Liver (tissue), 9 donors: Measurements from ENCODE around the gene RPS29. TPM values are rescaled to one million over a fixed set of nuclear protein-coding genes. Genes with fewer than 3 reads are reported as not detected.
A peak's percentile ranks its signal among the peaks of the same experiment; 100 is the strongest.
"Not testable (repeated sequence)": the region's sequence is repeated elsewhere in the genome, so short reads cannot be mapped to it uniquely, and the experiment has no call there.

Source experiments
- DNase-seq: peaks from one replicate; pipeline ENCODE4 v3.0.0-alpha.2; 2017; ENCODE audit warnings: low spot score
- H3K27ac ChIP-seq, 2 donors: one replicate each; pipeline ENCODE4 v1.7.0; 2013; ENCODE audit warnings: inconsistent platforms in 2 of 2, low read length in 2 of 2, control low read depth in 1 of 2, low read depth in 1 of 2, mild to moderate bottlenecking in 1 of 2
- H3K27me3 ChIP-seq, 4 donors: one replicate each; pipeline versions ENCODE4 v1.6.1 to v1.7.0; 2013; ENCODE audit warnings: low read length in 3 of 4, inconsistent platforms in 1 of 4, mild to moderate bottlenecking in 1 of 4, moderate library complexity in 1 of 4; ENCODE audit not compliant: control insufficient read depth in 4 of 4, insufficient read depth in 4 of 4
- H3K36me3 ChIP-seq, 4 donors: one replicate each; pipeline versions ENCODE4 v1.6.1 to v1.7.0; 2013; ENCODE audit warnings: low read length in 3 of 4, mild to moderate bottlenecking in 3 of 4, low read depth in 1 of 4, moderate library complexity in 1 of 4; ENCODE audit not compliant: control insufficient read depth in 4 of 4, insufficient read depth in 3 of 4
- H3K4me1 ChIP-seq, 4 donors: one replicate each; pipeline versions ENCODE4 v1.6.1 to v1.7.0; 2013; ENCODE audit warnings: low read length in 3 of 4, mild to moderate bottlenecking in 3 of 4, moderate library complexity in 1 of 4; ENCODE audit not compliant: control insufficient read depth in 4 of 4, insufficient read depth in 4 of 4
- H3K4me3 ChIP-seq, 3 donors: one replicate each; pipeline versions ENCODE4 v1.6.1 to v1.7.0; 2013; ENCODE audit warnings: low read length in 3 of 3, control low read depth in 1 of 3, low read depth in 1 of 3, mild to moderate bottlenecking in 1 of 3
- H3K9ac ChIP-seq, 2 donors: one replicate each; pipeline ENCODE4 v1.7.0; 2013; ENCODE audit warnings: low read length in 2 of 2, mild to moderate bottlenecking in 2 of 2, moderate library complexity in 2 of 2, control low read depth in 1 of 2, low read depth in 1 of 2
- H3K9me3 ChIP-seq, 4 donors: one replicate each; pipeline versions ENCODE4 v1.6.1 to v1.7.0; 2013; ENCODE audit warnings: low read length in 3 of 4; ENCODE audit not compliant: control insufficient read depth in 4 of 4
- ATF3 ChIP-seq: IDR thresholded peaks from 2 replicates; pipeline ENCODE4 v1.6.1; 2016; ENCODE audit warnings: antibody characterized with exemption
- CTCF ChIP-seq: fragments of 150-350 bp; IDR thresholded peaks from 2 replicates; pipeline ENCODE4 v1.5.1; 2017; ENCODE audit warnings: improper control_type of control experiment, low read depth, low read length; ENCODE audit not compliant: missing input control
- EGR1 ChIP-seq, 2 donors: IDR thresholded peaks; 2 replicates each; pipeline ENCODE4 v1.6.1; 2016 to 2018; ENCODE audit warnings: antibody characterized with exemption in 2 of 2, low read depth in 2 of 2
- FOXA1 ChIP-seq: IDR thresholded peaks from 2 replicates; pipeline ENCODE4 v1.6.1; 2016; ENCODE audit warnings: antibody characterized with exemption
- FOXA2 ChIP-seq: IDR thresholded peaks from 2 replicates; pipeline ENCODE4 v1.6.1; 2016; ENCODE audit warnings: antibody characterized with exemption
- GABPA ChIP-seq, 2 donors: IDR thresholded peaks in 1 of 2; conservative IDR thresholded peaks in 1 of 2; 2 replicates each; pipeline ENCODE4 v1.6.1; 2016; ENCODE audit warnings: antibody characterized with exemption in 2 of 2, mild to moderate bottlenecking in 1 of 2, moderate library complexity in 1 of 2
- HNF4A ChIP-seq, 2 donors: conservative IDR thresholded peaks; 2 replicates each; pipeline ENCODE4 v1.6.1; 2016; ENCODE audit warnings: antibody characterized with exemption in 2 of 2, mild to moderate bottlenecking in 2 of 2
- HNF4G ChIP-seq: IDR thresholded peaks from 2 replicates; pipeline ENCODE4 v1.6.1; 2016; ENCODE audit warnings: antibody characterized with exemption
- JUND ChIP-seq, 2 donors: IDR thresholded peaks; 2 replicates each; pipeline ENCODE4 v1.6.1; 2016; ENCODE audit warnings: antibody characterized with exemption in 2 of 2
- MAX ChIP-seq: IDR thresholded peaks from 2 replicates; pipeline ENCODE4 v1.6.1; 2016; ENCODE audit warnings: antibody characterized with exemption
- NR2F2 ChIP-seq: IDR thresholded peaks from 2 replicates; pipeline ENCODE4 v1.6.1; 2016; ENCODE audit warnings: antibody characterized with exemption
- RAD21 ChIP-seq, 2 donors: IDR thresholded peaks; 2 replicates each; pipeline ENCODE4 v1.6.1; 2016; ENCODE audit warnings: antibody characterized with exemption in 2 of 2, mild to moderate bottlenecking in 2 of 2
- REST ChIP-seq: IDR thresholded peaks from 2 replicates; pipeline ENCODE4 v1.6.1; 2016; ENCODE audit warnings: antibody characterized with exemption, mild to moderate bottlenecking
- RXRA ChIP-seq, 2 donors: IDR thresholded peaks; 2 replicates each; pipeline ENCODE4 v1.6.1; 2017 to 2018; ENCODE audit warnings: antibody characterized with exemption in 2 of 2, mild to moderate bottlenecking in 1 of 2
- SP1 ChIP-seq: IDR thresholded peaks from 2 replicates; pipeline ENCODE4 v1.6.1; 2018; ENCODE audit warnings: antibody characterized with exemption, mild to moderate bottlenecking
- TAF1 ChIP-seq: conservative IDR thresholded peaks from 2 replicates; pipeline ENCODE4 v1.6.1; 2016; ENCODE audit warnings: antibody characterized with exemption, mild to moderate bottlenecking
- YY1 ChIP-seq: IDR thresholded peaks from 2 replicates; pipeline ENCODE4 v1.6.1; 2016; ENCODE audit warnings: antibody characterized with exemption, mild to moderate bottlenecking
- ZBTB33 ChIP-seq: IDR thresholded peaks from 2 replicates; pipeline ENCODE4 v1.6.1; 2016; ENCODE audit warnings: antibody characterized with exemption
- WGBS: extraction: QIAGEN DNeasy Blood & Tissue Kit; methylation state at CpG from one replicate; pipeline ENCODE4 v1.1.7; 2013; 5-methylcytosine and 5-hydroxymethylcytosine counted together
- polyA plus RNA-seq, 2 donors: library from polyadenylated mRNA; stranded (reverse) in 1 of 2; unstranded in 1 of 2; fragments of 200-250 nt in 1 of 2; fragments of >200 nt in 1 of 2; fragmentation: Nextera tagmentation in 1 of 2; extraction: Ambion mirVana in 1 of 2; gene quantifications; one replicate each; pipeline versions ENCODE4 v1.2.1 to v1.2.3, GENCODE V29; 2013 to 2015
- total RNA-seq, 2 donors: library from RNA; depleted of rRNA; stranded (reverse); fragments of >200 nt; gene quantifications; one replicate each; pipeline ENCODE4 v1.2.3, GENCODE V29; 2014
- donor health status: healthy.
- donor health status: healthy.
- donor health status: healthy.
- donor health status: healthy.
- donor health status: healthy.

Gene RPS29
- total and polyA plus RNA-seq, 4 donors, result 584 to 1,739 (median 839) TPM

- TF ChIP-seq RXRA (IDR thresholded peaks at IDR 0.05), result peak in 1 of 2 donors; percentile 6
- no peak for TF ChIP-seq EGR1 (IDR thresholded peaks at IDR 0.05; ENCODE audit: low read depth in 2 of 2)
- Histone ChIP-seq H3K27me3 (no peaks in the 10 kb centered on the region), H3K4me1 (peaks cover 0 to 44% (median 22%) of the 10 kb centered on the region in 4 donors), H3K9me3 (no peaks in the 10 kb centered on the region), H3K4me3 (peak overlapping the region; percentile 80 to 92 (median 88)), H3K9ac (peak overlapping the region; percentile 88 to 93), H3K36me3 (peaks cover 0 to 11% (median 5%) of the 10 kb centered on the region in 4 donors), H3K27ac (peak overlapping the region; percentile 93 to 96)
- no peak for DNase-seq
- WGBS, result 1% methylated on average over 11 of the region's 11 CpGs
These were observed 33.5 kb upstream of the RPS29 start for GRCh38 chr14:49619730-49620129.

- DNase-seq, H3K27ac ChIP-seq, H3K27me3 ChIP-seq, H3K9me3 ChIP-seq: not testable (repeated sequence)
- WGBS, result 67% methylated on average over 19 of the region's 19 CpGs
- Histone ChIP-seq H3K4me3 (peak overlapping the region; percentile 80 to 92 (median 88)), H3K4me1 (peaks cover 0 to 43% (median 20%) of the 10 kb centered on the region in 4 donors), H3K36me3 (peaks cover 0 to 11% (median 5%) of the 10 kb centered on the region in 4 donors), H3K9ac (peak overlapping the region; percentile 88 to 93)
These were observed 33.1 kb upstream of the RPS29 start for GRCh38 chr14:49619273-49619672.

- TF ChIP-seq HNF4A (conservative IDR thresholded peaks at IDR 0.05) (no peak), REST (no peak), CTCF (no peak), RAD21 (IDR thresholded peaks at IDR 0.05) (no peak), ZBTB33 (no peak), TAF1 (no peak), JUND (IDR thresholded peaks at IDR 0.05) (no peak), NR2F2 (no peak), FOXA2 (no peak), MAX (no peak), FOXA1 (no peak), GABPA (IDR thresholded peaks at IDR 0.05 in 1 of 2, conservative IDR thresholded peaks at IDR 0.05 in 1 of 2) (no peak), RXRA (IDR thresholded peaks at IDR 0.05) (no peak), SP1 (no peak), YY1 (no peak), EGR1 (IDR thresholded peaks at IDR 0.05; ENCODE audit: low read depth in 2 of 2) (no peak), ATF3 (no peak), HNF4G (no peak)
- Histone ChIP-seq H3K27ac (no peak overlapping the region), H3K4me3 (no peak overlapping the region), H3K9me3 (no peaks in the 10 kb centered on the region), H3K9ac (no peak overlapping the region), H3K4me1 (peaks cover 0 to 30% (median 14%) of the 10 kb centered on the region in 4 donors), H3K36me3 (peaks cover 0 to 11% (median 5%) of the 10 kb centered on the region in 4 donors), H3K27me3 (no peaks in the 10 kb centered on the region)
- WGBS, result 92% methylated on average over 6 of the region's 6 CpGs
- DNase-seq, result no peak
These were observed 31.8 kb upstream of the RPS29 start for GRCh38 chr14:49617852-49618519.
